Endothelial cell of umbilical vein (primary cell): ENCODE data around the gene C14orf93.

ENCODE experiments used
- CTCF ChIP-seq, 2 donors: IDR thresholded peaks; 1 replicate in 1 of 2; 2 replicates in 1 of 2; pipeline ENCODE4 v1.5.1; 2011; ENCODE audit warnings: low read length in 2 of 2, mild to moderate bottlenecking in 2 of 2, moderate library complexity in 2 of 2, control low read depth in 1 of 2, inconsistent platforms in 1 of 2, low read depth in 1 of 2; ENCODE audit not compliant: insufficient read depth in 1 of 2; ENCODE audit errors: extremely low read depth in 1 of 2
- EZH2 ChIP-seq: IDR thresholded peaks from 2 replicates; pipeline ENCODE4 v1.6.1; 2012; ENCODE audit warnings: borderline replicate concordance, low read depth, mild to moderate bottlenecking, moderate library complexity, low read length, inconsistent platforms; ENCODE audit not compliant: severe bottlenecking
- FOS ChIP-seq: IDR thresholded peaks from 2 replicates; pipeline ENCODE4 v1.6.1; 2011; ENCODE audit warnings: mild to moderate bottlenecking, low read length, moderate library complexity, borderline replicate concordance; ENCODE audit not compliant: insufficient read depth
- MAX ChIP-seq: IDR thresholded peaks from 2 replicates; pipeline ENCODE4 v1.6.1; 2011; ENCODE audit not compliant: insufficient read depth, insufficient read length
- POLR2A ChIP-seq: IDR thresholded peaks from 2 replicates; pipeline ENCODE4 v1.6.1; 2012; ENCODE audit warnings: low read depth, mild to moderate bottlenecking, control low read depth, low read length
- POLR2AphosphoS5 ChIP-seq: IDR thresholded peaks from 2 replicates; pipeline ENCODE4 v1.6.1; 2012; ENCODE audit warnings: low read depth, mild to moderate bottlenecking, control low read depth, low read length, moderate library complexity; ENCODE audit not compliant: insufficient read depth

GRCh38 chr14:23051141-23052057 is 41.5 kb upstream of the C14orf93 start:
- TF ChIP-seq MAX = no peak
- TF ChIP-seq CTCF (IDR thresholded peaks at IDR 0.05; ENCODE audit: extremely low read depth in 1 of 2, insufficient read depth in 1 of 2, low read depth in 1 of 2, low read length in 2 of 2) = no peak
- no peak for TF ChIP-seq POLR2AphosphoS5
- TF ChIP-seq POLR2A = no peak
- TF ChIP-seq FOS = no peak
- no peak for TF ChIP-seq EZH2
